HepG2 (cell line): Measurements from ENCODE around the gene ABCD2. TPM values are rescaled to one million over a fixed set of nuclear protein-coding genes. Genes with fewer than 3 reads are reported as not detected.

Experiments
- MTA1 ChIP-seq: sonication (generic); formaldehyde crosslinking; IDR thresholded peaks from 2 replicates; pipeline ENCODE4 v1.4.0; 2020; ENCODE audit warnings: missing genetic modification reagents, mild to moderate bottlenecking, borderline replicate concordance
- XRCC5 ChIP-seq: fragments of 200-400 bp; formaldehyde crosslinking; optimal IDR thresholded peaks from 2 replicates; pipeline ENCODE3; 2017; ENCODE audit warnings: mild to moderate bottlenecking, low read length
- ZNF431 ChIP-seq: sonication (generic); formaldehyde crosslinking; IDR thresholded peaks from 2 replicates; pipeline ENCODE4 v1.9.0; 2022; ENCODE audit warnings: missing genetic modification reagents, low read depth, mild to moderate bottlenecking, borderline replicate concordance
- ZNF563 ChIP-seq: sonication (generic); formaldehyde crosslinking; IDR thresholded peaks from 2 replicates; pipeline ENCODE4 v1.8.0; 2022; ENCODE audit warnings: mild to moderate bottlenecking, moderate library complexity, missing genetic modification reagents
- ZNF660 ChIP-seq: sonication (generic); formaldehyde crosslinking; IDR thresholded peaks from 2 replicates; pipeline ENCODE4 v1.5.1; 2020; ENCODE audit warnings: mild to moderate bottlenecking, low read depth, missing genetic modification reagents, borderline replicate concordance
- polyA plus RNA-seq, 8 experiments: library from polyadenylated mRNA; depleted of rRNA in 3 of 8; stranded (reverse) in 7 of 8; unstranded in 1 of 8; fragments of >200 nt; fragmentation: Illumina TruSeq in 4 of 8; extraction: Trizol in 4 of 8; gene quantifications; 2 replicates each; pipeline versions ENCODE4 v1.2.1 to v1.2.3, GENCODE V29; 2011 to 2016; ENCODE audit warnings: low read depth in 4 of 8, missing spikeins in 1 of 8, mixed read lengths in 1 of 8; ENCODE audit not compliant: insufficient read depth in 1 of 8
- total RNA-seq, 5 experiments: library from RNA; depleted of rRNA; stranded (reverse); fragments of >200 nt; fragmentation: Illumina TruSeq; extraction: Trizol; gene quantifications; 2 replicates each; pipeline ENCODE4 v1.2.3, GENCODE V29; 2016; ENCODE audit warnings: low read depth in 1 of 5
- TF ChIP-seq, protein P1 (sequence below): sonication (generic); formaldehyde crosslinking; IDR thresholded peaks from 2 replicates; pipeline ENCODE4 v1.5.1; 2020; ENCODE audit warnings: mild to moderate bottlenecking, missing genetic modification reagents, borderline replicate concordance
- TF ChIP-seq, protein P2 (sequence below): sonication (generic); formaldehyde crosslinking; IDR thresholded peaks from one replicate; pipeline ENCODE4 v1.5.1; 2020; ENCODE audit warnings: mild to moderate bottlenecking, missing genetic modification reagents; ENCODE audit errors: not compliant biosample characterization

ABCD2 gene
- total and polyA plus RNA-seq, 2 of the 13 experiments (the other 11 are each of a cell fraction or from before 2014, with no cell fraction given) = not detected

DNA sequence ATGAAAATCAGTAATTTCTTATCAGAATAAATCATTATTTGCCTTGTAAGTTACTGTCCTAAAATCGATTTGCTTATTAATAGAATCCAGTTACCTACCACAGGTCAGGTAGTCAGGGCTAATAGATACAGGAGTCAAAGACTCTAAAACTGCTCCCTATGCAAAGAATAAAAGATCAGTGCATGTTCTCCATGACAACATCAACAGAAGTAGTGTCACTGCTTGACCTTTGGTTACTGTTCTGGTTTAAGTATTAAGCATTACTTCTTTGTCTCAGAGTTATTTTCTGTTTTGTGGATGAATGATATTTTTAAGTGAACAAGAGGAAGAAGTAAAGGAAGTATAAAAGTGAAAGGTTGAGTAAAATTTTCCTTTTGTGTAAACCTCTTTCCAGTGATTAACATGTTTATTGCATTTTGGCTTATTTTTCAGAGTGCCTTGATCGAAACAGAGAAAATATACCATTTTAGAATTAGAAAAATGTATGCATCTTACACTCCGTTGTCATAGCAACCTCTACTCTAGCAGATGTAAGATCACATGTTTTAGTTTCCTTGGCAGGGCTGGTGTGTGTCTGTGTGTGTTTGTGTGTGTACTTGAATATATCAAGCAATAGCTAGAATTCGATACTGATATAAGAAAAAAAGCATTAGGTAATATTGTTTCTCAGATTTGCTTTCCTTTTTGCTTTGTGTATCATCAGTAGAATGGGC, 44.7 kb downstream of the ABCD2 start (continued):
- TF ChIP-seq, protein P1, sequence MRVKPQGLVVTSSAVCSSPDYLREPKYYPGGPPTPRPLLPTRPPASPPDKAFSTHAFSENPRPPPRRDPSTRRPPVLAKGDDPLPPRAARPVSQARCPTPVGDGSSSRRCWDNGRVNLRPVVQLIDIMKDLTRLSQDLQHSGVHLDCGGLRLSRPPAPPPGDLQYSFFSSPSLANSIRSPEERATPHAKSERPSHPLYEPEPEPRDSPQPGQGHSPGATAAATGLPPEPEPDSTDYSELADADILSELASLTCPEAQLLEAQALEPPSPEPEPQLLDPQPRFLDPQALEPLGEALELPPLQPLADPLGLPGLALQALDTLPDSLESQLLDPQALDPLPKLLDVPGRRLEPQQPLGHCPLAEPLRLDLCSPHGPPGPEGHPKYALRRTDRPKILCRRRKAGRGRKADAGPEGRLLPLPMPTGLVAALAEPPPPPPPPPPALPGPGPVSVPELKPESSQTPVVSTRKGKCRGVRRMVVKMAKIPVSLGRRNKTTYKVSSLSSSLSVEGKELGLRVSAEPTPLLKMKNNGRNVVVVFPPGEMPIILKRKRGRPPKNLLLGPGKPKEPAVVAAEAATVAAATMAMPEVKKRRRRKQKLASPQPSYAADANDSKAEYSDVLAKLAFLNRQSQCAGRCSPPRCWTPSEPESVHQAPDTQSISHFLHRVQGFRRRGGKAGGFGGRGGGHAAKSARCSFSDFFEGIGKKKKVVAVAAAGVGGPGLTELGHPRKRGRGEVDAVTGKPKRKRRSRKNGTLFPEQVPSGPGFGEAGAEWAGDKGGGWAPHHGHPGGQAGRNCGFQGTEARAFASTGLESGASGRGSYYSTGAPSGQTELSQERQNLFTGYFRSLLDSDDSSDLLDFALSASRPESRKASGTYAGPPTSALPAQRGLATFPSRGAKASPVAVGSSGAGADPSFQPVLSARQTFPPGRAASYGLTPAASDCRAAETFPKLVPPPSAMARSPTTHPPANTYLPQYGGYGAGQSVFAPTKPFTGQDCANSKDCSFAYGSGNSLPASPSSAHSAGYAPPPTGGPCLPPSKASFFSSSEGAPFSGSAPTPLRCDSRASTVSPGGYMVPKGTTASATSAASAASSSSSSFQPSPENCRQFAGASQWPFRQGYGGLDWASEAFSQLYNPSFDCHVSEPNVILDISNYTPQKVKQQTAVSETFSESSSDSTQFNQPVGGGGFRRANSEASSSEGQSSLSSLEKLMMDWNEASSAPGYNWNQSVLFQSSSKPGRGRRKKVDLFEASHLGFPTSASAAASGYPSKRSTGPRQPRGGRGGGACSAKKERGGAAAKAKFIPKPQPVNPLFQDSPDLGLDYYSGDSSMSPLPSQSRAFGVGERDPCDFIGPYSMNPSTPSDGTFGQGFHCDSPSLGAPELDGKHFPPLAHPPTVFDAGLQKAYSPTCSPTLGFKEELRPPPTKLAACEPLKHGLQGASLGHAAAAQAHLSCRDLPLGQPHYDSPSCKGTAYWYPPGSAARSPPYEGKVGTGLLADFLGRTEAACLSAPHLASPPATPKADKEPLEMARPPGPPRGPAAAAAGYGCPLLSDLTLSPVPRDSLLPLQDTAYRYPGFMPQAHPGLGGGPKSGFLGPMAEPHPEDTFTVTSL = no peak
- TF ChIP-seq ZNF431 (CRISPR knock-in tag) (no peak), MTA1 (CRISPR knock-in tag) (no peak), XRCC5 (no peak), ZNF563 (CRISPR knock-in tag) (no peak), ZNF660 (CRISPR knock-in tag) (no peak)
- TF ChIP-seq, protein P2, sequence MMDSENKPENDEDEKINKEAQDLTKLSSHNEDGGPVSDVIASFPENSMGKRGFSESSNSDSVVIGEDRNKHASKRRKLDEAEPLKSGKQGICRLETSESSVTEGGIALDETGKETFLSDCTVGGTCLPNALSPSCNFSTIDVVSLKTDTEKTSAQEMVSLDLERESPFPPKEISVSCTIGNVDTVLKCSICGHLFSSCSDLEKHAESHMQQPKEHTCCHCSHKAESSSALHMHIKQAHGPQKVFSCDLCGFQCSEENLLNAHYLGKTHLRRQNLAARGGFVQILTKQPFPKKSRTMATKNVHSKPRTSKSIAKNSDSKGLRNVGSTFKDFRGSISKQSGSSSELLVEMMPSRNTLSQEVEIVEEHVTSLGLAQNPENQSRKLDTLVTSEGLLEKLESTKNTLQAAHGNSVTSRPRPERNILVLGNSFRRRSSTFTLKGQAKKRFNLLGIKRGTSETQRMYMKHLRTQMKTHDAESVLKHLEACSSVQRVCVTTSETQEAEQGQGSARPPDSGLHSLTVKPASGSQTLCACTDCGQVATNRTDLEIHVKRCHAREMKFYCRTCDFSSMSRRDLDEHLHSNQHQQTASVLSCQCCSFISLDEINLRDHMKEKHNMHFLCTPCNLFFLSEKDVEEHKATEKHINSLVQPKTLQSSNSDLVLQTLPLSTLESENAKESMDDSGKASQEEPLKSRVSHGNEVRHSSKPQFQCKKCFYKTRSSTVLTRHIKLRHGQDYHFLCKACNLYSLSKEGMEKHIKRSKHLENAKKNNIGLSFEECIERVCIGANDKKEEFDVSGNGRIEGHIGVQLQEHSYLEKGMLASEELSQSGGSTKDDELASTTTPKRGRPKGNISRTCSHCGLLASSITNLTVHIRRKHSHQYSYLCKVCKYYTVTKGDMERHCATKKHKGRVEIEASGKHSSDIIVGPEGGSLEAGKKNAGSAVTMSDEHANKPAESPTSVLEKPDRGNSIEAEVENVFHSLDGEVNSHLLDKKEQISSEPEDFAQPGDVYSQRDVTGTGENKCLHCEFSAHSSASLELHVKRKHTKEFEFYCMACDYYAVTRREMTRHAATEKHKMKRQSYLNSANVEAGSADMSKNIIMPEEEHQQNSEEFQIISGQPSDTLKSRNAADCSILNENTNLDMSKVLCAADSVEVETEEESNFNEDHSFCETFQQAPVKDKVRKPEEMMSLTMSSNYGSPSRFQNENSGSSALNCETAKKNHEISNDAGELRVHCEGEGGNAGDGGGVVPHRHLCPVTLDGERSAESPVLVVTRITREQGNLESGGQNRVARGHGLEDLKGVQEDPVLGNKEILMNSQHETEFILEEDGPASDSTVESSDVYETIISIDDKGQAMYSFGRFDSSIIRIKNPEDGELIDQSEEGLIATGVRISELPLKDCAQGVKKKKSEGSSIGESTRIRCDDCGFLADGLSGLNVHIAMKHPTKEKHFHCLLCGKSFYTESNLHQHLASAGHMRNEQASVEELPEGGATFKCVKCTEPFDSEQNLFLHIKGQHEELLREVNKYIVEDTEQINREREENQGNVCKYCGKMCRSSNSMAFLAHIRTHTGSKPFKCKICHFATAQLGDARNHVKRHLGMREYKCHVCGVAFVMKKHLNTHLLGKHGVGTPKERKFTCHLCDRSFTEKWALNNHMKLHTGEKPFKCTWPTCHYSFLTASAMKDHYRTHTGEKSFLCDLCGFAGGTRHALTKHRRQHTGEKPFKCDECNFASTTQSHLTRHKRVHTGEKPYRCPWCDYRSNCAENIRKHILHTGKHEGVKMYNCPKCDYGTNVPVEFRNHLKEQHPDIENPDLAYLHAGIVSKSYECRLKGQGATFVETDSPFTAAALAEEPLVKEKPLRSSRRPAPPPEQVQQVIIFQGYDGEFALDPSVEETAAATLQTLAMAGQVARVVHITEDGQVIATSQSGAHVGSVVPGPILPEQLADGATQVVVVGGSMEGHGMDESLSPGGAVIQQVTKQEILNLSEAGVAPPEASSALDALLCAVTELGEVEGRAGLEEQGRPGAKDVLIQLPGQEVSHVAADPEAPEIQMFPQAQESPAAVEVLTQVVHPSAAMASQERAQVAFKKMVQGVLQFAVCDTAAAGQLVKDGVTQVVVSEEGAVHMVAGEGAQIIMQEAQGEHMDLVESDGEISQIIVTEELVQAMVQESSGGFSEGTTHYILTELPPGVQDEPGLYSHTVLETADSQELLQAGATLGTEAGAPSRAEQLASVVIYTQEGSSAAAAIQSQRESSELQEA (CRISPR knock-in tag) = no peak
